Embryonic facial prominence (tissue), 1 donor: ENCODE measurements around the gene EFNA4.
"Not testable (repeated sequence)": the region's sequence is repeated elsewhere in the genome, so short reads cannot be mapped to it uniquely, and the experiment has no call there.

ENCODE experiments used
- DNase-seq: peaks from one replicate; pipeline ENCODE4 v3.0.0-alpha.2; 2016; ENCODE audit errors: extremely low spot score

Gene EFNA4

DNA sequence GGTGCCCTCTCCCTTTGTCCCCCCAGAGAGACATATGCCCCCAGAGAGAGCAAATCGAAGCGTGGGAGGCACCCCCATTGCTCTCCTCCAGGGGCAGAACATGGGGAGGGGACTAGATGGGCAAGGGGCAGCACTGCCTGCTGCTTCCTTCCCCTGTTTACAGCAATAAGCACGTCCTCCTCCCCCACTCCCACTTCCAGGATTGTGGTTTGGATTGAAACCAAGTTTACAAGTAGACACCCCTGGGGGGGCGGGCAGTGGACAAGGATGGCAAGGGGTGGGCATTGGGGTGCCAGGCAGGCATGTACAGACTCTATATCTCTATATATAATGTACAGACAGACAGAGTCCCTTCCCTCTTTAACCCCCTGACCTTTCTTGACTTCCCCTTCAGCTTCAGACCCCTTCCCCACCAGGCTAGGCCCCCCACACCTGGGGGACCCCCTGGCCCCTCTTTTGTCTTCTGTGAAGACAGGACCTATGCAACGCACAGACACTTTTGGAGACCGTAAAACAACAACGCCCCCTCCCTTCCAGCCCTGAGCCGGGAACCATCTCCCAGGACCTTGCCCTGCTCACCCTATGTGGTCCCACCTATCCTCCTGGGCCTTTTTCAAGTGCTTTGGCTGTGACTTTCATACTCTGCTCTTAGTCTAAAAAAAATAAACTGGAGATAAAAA, 23.5 kb downstream of the EFNA4 start:
- DNase-seq, result no peak

DNA sequence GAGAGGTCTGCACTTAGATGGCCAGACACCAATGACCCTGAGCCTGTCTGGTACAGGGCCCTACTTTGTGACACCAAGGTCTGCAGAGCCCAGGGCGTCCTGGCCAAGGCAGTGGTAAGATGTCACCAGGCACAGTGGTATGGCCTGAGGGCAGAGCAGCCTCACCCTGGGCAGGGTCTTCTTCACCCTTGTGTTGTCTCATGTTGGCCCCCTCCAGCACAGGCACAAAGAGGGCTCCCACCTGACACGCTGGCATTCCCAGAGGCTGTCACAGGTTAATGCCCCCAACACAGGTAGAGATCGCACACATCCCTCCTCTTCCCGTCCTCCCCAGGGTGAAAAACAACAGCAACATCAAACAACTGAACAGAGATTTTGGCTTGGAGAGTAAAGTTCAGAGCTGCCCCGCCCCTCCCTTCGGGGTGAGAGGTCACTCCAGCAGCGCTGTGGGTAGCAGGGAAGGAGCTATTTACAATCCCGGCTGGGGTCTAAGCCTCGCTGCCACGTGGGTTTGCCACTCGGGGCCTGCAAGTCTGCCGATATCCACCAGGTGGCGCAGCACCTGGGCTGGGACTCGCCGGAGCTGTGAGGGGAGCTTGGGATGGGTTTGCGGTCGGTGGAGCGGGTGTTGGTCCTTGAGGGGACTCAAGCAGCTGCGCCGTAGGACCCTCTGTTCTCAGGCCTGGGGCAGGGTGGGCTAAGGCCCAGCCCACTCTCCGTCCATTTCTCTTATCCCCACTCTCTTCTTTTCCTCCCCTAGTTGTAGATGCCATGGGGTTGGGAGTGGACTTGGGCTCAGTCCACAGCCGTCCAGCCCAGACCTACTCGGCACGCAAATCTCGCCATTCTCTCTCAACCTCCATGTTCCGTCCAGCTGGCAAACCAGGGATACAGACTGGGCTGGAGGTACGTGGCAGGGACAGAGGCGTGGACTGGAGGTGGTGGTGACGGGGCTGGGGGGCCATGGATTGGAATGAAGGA, 27.8 kb downstream of the EFNA4 start:
- no peak for DNase-seq

DNA sequence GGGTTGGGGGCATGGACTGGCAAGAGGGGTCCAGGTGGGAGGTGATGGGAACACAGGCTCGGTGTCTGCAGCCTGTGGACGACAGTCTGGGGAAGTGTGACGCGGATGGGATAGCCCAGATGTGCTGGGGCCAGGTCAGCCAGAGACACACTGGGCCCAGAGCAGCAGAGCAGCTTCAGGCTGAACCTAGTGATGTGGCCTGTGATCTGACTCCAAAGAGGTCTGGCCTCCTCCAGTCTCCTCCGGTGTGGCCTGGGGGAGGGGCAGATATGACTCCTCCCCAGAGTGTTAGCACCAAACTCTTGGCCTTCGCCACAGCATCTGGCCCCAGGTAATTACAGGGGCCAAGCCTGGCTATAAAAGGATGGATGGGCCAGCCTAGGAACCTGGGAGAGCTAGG, 28.6 kb downstream of the EFNA4 start:
- DNase-seq, result no peak

DNA sequence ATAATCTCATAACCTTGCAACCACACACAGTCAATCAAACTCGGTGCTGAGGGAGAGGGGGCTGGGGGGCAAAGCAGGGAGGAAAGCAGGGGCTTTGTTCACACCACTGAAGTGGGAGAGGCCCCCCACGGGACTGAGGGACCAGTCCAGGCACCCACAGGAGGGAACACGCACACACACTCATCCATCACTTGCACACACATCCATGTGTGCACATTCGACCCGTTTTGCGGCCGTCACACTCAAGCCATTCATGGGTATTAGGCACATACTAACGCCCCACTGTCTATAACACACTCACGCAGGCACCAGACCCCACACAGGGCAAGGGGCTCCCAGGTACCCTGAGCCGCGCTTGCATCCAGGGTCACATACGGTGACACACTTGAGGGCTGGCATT, 29.1 kb downstream of the EFNA4 start:
- DNase-seq, result no peak

DNA sequence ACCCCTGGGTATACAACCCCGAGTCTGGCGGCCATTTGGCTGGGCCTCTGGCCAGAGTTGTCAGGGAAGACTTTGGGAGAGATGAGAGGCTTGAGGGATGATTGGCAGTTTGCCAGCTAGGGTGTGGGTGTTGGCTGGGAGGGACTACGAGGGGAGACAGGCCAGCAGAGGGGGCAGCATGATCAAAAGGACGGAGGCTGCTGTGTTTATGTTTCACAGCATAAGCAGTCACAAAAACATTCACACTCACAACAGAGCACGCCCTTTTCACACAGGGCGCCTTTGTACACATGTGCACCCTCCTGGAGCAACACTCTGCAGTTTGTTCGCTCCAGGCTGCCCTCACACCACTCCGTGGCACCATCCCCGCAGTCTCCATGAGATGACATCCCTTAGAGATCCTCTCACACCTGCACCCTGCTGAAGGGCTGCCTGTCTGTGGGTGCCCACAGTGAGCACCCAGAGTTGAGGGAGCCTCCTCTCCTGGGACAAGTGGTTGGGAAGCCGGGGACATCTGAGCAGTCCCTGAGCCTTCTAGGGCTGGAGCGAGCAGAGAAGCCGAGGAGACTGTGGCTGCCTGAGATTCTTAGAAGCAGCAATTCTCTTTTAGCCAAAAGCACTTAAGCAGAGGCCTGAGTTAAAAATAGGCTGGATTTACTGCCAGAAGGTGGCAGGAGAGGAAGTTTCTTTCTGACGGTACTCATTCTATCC, 30.5 kb downstream of the EFNA4 start:
- no peak for DNase-seq

DNA sequence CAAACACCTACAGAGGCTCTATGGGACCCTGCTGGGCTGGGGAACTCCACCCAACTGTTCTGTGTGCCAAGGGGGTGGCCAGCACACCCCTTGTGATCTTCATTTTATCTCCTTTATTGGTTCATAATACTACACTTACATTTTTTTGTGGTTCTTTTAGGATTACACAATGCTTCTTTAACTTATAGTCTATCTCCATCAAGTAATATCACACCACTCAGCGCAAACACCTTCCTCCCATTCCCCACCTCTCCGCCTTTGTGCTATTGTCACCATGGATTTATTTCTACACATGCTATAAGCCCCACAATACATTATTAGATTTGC, 31.0 kb downstream of the EFNA4 start:
- DNase-seq, result no peak

DNA sequence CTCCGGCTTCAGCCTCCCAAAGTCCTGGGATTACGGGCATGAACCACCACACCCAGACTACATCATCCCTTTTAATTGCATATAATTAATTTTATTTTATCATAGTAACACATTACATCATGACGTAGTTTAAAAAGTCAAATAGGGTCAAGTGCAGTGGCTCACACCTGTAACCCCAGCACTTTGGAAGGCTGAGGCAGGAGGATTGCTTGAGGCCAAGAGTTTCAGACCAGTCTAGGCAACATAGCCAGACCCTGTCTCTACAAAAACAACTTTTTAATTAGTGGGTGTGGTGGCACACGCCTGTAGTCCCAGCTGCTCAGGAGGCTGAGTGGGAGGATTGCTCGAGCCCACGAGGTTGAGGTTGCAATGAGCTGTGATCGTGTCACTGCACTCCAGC, 35.8 kb downstream of the EFNA4 start:
- no peak for DNase-seq

DNA sequence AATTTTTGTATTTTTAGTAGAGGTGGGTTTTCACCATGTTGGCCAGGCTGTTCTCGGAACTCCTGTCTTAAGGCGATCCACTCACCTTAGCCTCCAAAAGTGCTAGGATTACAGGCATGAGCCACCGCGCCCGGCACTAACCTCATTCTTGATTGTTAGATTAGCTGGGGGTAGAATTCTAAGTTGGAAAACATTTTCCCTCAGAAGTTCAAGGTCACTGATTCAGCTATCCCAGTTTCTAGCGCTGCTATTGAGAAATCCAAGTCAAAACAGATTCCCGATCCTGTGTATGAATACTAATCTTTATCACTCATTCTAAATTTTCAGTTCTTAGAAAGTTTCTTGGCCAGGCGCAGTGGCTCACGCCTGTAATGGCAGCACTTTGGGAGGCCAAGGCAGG, 39.8 kb downstream of the EFNA4 start:
- DNase-seq, result no peak

DNA sequence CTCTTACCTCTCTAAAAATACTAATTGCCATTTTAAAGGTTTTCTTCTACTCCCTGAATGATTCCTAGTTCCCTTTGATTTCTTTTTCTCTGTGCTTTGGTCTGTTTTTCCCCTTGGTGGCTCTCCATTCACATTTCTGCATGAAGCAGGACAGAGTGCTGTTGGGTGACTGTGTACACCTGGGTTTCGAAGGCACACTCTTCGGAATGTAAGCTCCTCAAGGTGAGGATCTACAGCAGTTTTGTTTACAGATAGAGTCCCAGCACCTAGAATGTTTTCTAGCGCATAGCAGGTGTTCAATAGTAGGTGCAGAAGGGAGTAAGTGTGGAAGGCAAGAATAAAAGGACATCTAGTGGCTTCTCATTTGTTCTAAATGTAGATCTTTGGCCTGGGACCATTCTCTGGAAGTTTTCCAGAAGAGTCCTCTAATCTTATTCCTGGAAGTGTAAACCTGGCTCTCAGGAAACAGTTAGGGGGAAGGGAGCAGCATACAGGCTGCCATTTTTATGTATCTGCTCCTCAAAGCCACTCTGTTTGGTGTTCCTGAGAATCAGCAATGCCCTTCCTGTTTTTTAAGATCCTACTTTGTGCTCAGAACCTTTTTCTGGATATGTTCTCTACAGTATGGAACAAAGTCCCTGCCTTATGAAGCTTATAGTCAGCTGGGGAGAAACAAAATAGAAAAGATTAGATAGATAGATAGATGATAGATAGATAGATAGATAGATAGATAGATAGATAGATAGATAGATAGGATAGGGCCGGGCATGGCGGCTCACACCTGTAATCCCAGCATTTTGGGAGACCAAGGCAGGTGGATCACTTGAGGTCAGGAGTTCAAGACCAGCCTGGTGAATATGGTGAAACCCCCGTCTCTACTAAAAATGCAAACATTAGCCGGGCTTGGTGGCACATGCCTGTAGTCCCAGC, 41.3 kb downstream of the EFNA4 start:
- no peak for DNase-seq

DNA sequence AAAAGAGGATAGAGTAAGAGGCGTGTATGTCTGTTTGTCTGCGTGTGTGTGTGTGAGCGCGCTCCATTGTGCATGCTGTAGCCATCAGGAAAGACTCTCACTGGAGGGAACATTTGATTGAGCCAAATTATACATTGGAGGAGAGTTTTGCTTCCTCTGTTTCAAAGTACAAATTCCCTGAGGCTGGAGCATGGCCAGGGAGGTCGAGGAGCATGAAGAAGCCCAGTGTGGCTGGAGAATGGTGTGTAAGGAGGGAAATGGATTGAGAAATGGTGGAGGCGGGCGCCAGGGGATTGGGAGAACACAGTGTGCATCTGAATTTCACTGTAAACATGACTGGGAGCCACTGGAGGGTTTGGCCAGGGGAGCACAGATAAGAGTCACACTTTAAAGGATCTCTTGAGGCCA, 42.1 kb downstream of the EFNA4 start:
- no peak for DNase-seq

DNA sequence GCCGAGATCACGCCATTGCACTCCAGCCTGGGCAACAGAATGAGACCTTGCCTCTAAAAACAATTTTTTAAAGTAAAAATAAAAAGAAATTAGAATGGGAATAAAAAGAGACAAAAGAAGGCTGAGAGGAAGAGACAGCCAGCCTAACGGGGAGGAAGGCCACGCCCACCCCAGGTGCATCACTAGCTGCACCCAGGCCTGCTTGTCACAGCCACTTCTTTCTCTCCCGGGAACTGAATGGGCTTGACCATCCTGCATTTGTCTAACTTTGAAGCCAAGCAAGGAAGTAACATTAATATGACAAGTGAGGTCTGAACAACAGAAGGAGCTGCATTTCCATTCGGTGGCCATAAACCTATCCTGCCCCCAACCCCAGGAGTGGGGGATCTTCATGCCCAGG, 43.3 kb downstream of the EFNA4 start:
- no peak for DNase-seq

DNA sequence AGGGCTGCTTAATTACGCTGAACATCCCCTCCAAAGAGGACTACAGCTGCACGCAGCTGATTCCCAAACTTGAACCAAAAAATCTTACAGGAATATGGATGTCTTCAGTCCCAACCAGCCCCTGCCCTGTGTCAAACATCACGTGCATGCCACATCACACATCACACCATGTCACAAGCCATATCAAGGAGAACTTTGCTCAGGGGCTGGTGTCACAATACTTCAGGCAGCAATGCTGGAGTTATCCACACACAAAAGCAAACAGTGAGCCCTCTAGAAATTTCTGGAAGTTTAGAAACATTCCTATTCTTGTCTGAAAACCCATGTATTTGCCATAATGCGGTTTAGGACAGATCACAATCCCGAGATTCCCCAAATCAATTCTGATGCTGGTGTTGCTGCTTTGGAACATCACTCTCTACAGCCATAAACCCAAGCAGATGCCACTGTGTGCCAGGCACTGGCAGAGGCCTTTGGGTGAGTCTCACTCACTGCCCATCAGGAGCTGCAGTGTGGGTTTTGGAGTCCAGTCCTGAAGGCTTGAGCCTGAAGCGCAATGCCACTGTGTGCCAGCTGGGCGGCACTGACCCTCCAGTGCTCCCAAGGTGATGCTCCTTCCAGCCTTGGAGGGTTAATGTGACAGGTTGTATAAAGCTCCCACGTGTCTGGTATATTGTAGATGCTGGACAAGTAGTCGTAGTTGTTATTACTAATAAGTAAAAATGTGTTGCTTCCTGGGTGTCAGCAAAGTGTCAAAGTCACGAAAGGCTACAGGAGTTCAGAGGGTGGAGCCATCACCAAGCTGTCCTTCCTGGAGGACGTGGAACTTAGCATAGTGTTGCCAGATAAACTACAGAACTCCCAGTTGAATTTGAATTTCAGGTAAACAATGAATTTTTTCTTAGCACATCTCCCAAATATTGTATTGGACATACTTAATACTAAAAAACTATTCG, 44.0 kb downstream of the EFNA4 start:
- DNase-seq, result no peak

DNA sequence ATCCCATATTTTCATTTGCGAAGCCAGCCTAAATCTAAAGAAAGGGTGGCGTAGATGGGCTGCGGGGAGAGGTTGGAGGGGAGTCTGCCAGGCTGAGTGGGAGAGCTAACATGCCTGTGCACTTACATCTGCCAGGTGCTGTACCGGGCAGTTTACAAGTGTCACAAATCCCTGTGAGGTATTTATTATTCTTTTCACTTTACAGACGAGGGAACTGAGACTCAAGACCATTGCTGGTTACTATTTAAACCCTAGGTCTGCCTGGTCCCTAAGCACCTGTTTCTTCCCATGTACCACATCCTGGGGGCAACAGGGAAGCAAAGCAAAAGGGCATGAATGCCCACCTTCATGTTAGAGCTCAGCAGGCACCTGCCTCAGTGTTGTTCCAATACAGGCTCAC, 44.8 kb downstream of the EFNA4 start:
- no peak for DNase-seq

DNA sequence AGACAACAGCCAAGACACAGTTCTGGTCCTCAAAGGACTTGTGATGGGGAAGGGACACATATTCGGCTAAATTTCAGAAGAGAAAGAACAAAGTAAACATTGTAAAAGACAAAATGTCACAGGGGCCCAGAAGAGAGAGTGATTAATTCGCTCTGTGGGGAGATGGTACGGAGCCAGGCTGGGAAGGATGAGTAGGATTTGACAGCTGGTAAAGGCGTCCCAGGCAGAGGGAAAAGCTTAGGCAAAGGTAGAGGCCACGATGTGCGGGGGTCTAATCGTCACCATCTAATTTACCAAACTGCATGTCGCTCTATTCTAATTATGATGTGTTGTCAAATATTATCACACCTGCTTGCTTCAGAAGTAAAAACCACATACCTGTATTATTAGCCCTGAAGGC, 46.8 kb downstream of the EFNA4 start:
- DNase-seq, result no peak

DNA sequence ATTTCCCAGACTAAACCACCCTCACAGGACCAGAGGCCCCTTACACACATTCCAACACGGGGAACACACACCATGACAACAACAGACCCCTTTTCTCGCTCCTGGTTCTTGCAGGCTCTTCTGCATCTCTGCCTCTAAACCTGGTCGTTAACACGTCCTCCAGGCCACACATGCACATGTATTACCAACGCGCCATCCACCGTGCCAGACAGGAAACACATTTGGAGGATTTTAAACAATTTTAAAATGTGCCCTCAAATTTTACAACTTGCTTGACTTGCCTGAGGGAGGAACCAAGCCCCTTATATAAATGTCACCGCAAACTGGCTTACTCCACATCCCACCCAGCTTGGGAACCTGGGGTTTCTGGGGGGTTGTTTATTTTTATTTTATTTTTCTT, 47.3 kb downstream of the EFNA4 start:
- DNase-seq, result no peak

DNA sequence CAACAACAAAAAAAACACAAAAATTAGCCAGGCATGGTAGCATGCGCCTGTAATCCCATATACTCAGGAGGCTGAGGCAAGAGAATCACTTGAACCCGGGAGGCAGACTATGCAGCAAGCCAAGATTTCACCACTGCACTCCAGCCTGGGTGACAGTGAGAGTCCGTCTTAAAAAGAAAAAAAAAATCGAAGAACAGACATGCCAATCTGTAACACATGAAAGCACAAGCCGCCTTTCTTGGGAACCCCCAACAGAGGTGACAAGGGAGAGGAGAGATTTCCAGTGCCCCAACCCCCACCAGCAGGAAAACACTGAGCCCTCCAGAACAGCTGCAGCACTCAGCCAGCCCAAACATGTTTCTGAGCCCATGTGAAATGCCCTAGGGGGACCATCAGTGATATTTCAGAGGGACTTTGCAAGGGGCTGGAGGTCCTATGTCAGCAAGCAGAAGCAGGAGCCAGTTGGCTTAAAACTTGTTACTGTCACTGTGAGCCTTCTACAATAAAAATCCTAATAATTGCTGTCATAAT, 50.0 kb downstream of the EFNA4 start:
- DNase-seq, result no peak

DNA sequence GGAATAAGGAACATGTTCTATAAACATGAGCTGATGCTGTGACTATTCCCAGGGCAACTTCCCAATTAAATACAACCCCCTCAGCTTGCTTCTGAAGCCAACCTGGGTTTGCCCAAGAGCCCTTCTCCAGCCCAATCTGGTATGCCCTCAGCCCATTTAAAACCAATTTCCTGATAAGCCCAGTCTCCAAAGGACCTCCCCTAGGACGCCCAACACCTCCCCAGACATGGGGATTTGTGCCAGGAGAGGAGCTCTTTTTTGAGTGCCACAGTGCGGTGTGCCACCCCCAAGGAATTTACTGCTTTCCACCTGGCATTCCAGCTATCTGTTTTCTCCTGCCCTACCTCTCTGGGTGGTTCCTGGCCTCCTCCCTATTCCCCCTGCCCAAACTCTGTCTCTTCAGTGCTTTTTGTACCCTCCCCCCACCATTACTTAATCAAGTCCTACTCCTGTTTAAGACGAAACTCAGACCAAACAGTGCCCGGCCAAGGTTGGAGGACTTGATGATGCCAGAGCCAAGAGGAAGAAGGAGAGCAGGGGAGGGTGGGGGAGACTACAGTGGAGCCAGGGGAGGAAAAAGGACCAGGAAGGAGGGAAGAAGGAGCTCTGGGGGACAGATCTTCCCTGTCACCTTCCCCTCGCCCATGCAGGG, 52.7 kb downstream of the EFNA4 start:
- no peak for DNase-seq

DNA sequence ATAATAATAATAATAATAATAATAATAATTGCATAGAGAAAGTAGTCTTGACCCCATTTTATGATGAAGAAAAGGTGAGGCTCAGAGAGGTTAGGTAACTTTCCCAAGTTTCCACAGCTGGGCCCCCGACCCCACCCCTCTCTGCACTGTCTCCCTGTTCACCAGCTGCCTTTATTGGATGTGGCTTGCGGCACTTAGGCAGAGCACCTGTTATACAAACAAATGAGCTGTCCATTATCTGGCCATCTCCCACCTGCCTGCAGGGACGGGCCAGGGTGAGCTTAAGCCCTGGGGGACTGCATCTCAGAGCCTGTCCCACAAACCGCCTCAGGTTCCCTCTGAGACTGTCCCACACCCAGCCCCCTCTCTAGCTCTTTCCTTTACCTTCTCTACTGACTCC, 54.1 kb downstream of the EFNA4 start:
- no peak for DNase-seq

DNA sequence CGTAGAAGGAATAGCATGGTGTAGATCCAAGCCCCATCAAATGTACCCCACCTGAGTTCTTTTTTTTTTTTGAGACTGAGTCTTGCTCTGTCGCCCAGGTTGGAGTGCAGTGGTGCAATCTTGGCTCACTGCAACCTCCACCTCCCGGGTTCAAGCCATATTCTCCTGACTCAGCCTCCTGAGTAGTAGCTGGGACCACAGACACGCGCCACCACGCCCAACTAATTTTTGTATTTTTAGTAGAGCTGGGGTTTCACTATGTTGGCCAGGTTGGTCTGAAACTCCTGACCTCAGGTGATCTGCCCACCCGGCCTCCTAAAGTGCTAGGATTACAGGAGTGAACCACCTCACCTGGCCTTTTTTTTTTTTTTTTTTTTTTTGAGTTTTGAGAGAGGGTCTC, 54.5 kb downstream of the EFNA4 start:
- not testable (repeated sequence) for DNase-seq
